Gastroesophageal sphincter (tissue), 3 donors: ENCODE measurements around the gene GPRC5B.

Experiments
- CTCF ChIP-seq, 4 experiments: fragments of 200-600 bp in 2 of 4; fragments of 450-650 bp in 2 of 4; sonication (generic) in 1 of 4; IDR thresholded peaks; one replicate each; pipeline ENCODE4 v1.5.1; 2017 to 2019; ENCODE audit warnings: antibody characterized with exemption in 4 of 4, mild to moderate bottlenecking in 2 of 4, moderate library complexity in 2 of 4
- POLR2A ChIP-seq, 2 donors: fragments of 450-650 bp; IDR thresholded peaks; one replicate each; pipeline ENCODE4 v1.6.1; 2017; ENCODE audit warnings: antibody characterized with exemption in 2 of 2, mild to moderate bottlenecking in 2 of 2, moderate library complexity in 1 of 2

- TF ChIP-seq CTCF (IDR thresholded peaks at IDR 0.05) (no peak), POLR2A (IDR thresholded peaks at IDR 0.05) (no peak)
Measured at GRCh38 chr16:19810817-19811731, 73.6 kb downstream of the GPRC5B start.
